GM12864 (cell line): Measurements from ENCODE around the gene EXOSC2.

ENCODE experiments used
- DNase-seq: peaks from one replicate; pipeline ENCODE4 v3.0.0-alpha.2; 2011; ENCODE audit warnings: low read depth
- H3K4me3 ChIP-seq: 2 replicates; pipeline ENCODE4 v1.5.1; 2011; ENCODE audit warnings: mild to moderate bottlenecking, low read depth, low read length, control low read depth
- CTCF ChIP-seq: IDR thresholded peaks from 2 replicates; pipeline ENCODE4 v1.5.1; 2011; ENCODE audit warnings: low read depth, mild to moderate bottlenecking, moderate library complexity, low read length, control low read depth, inconsistent platforms; ENCODE audit errors: missing control alignments

The EXOSC2 gene

GRCh38 chr9:130735566-130735965, 42.0 kb downstream of the EXOSC2 start:
- no peak for DNase-seq
- no peak for TF ChIP-seq CTCF

GRCh38 chr9:130736834-130737233, 43.3 kb downstream of the EXOSC2 start:
- no peak overlapping the region for H3K4me3 ChIP-seq
- no peak for DNase-seq
- no peak for TF ChIP-seq CTCF

More at GRCh38 chr9:130735566-130735965, 42.0 kb downstream of the EXOSC2 start:
- no peak overlapping the region for H3K4me3 ChIP-seq

- TF ChIP-seq CTCF, result no peak
- no peak for DNase-seq
- no peak overlapping the region for H3K4me3 ChIP-seq
Observed at GRCh38 chr9:130738281-130738680, 44.7 kb downstream of the EXOSC2 start.

- H3K4me3 ChIP-seq, result no peak overlapping the region
- no peak for DNase-seq
- no peak for TF ChIP-seq CTCF
Observed at GRCh38 chr9:130739081-130739480, 45.5 kb downstream of the EXOSC2 start.

GRCh38 chr9:130740218-130741023, 46.8 kb downstream of the EXOSC2 start:
- H3K4me3 ChIP-seq, result no peak overlapping the region
- TF ChIP-seq CTCF, result no peak
- no peak for DNase-seq

GRCh38 chr9:130741024-130741305, 47.4 kb downstream of the EXOSC2 start:
- no peak for TF ChIP-seq CTCF
- H3K4me3 ChIP-seq, result no peak overlapping the region
- DNase-seq, result no peak

- no peak for DNase-seq
- TF ChIP-seq CTCF, result no peak
- no peak overlapping the region for H3K4me3 ChIP-seq
Observed at GRCh38 chr9:130741831-130742449, 48.4 kb downstream of the EXOSC2 start.
